ENCODE results near the gene DNAI2.

GRCh38 chr17:74342224-74342623 lies 68.2 kb downstream of the DNAI2 start:
- TF ChIP-seq, protein P1, sequence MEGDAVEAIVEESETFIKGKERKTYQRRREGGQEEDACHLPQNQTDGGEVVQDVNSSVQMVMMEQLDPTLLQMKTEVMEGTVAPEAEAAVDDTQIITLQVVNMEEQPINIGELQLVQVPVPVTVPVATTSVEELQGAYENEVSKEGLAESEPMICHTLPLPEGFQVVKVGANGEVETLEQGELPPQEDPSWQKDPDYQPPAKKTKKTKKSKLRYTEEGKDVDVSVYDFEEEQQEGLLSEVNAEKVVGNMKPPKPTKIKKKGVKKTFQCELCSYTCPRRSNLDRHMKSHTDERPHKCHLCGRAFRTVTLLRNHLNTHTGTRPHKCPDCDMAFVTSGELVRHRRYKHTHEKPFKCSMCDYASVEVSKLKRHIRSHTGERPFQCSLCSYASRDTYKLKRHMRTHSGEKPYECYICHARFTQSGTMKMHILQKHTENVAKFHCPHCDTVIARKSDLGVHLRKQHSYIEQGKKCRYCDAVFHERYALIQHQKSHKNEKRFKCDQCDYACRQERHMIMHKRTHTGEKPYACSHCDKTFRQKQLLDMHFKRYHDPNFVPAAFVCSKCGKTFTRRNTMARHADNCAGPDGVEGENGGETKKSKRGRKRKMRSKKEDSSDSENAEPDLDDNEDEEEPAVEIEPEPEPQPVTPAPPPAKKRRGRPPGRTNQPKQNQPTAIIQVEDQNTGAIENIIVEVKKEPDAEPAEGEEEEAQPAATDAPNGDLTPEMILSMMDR (conservative IDR thresholded peaks at IDR 0.05; ENCODE audit: low read depth, low read length) = no peak
- TF ChIP-seq EZH2 (IDR thresholded peaks at IDR 0.05; ENCODE audit: low read length, unreplicated experiment) (no peak), EZH2phosphoT487 (IDR thresholded peaks at IDR 0.05; ENCODE audit: borderline replicate concordance, low read length) (no peak)
